RCC 7860 (cell line): ENCODE data around the gene CYP2D6.
"Not testable (repeated sequence)": the region's sequence is repeated elsewhere in the genome, so short reads cannot be mapped to it uniquely, and the experiment has no call there.

ENCODE experiments used
- DNase-seq: peaks from one replicate; pipeline ENCODE4 v3.0.0-alpha.2; 2015; ENCODE audit warnings: low spot score
- FAIRE-seq: peaks from 2 replicates; lab custom pipeline; 2012; peaks lifted over from hg19 to GRCh38; lab: Jason Lieb, UNC

Gene CYP2D6

GRCh38 chr22:42130639-42131431, at the start of gene CYP2D6:
CYP2D6 (minus strand) TSS chr22:42130810; CDS start chr22:42130791, 19 bp downstream.
- DNase-seq, FAIRE-seq: not testable (repeated sequence)

- FAIRE-seq (peak; percentile 83), DNase-seq (peak; percentile 49)
These were observed 49.0 kb upstream of the CYP2D6 start for GRCh38 chr22:42179616-42180015.

GRCh38 chr22:42178910-42179519, 48.4 kb upstream of the CYP2D6 start:
- FAIRE-seq, result no peak

GRCh38 chr22:42177891-42178336, 47.3 kb upstream of the CYP2D6 start:
- DNase-seq (peak; percentile 8), FAIRE-seq (no peak)

More at GRCh38 chr22:42178910-42179519, 48.4 kb upstream of the CYP2D6 start:
- DNase-seq, result no peak

GRCh38 chr22:42176255-42176915, 45.8 kb upstream of the CYP2D6 start:
- no peak for FAIRE-seq
- DNase-seq, result no peak

GRCh38 chr22:42174062-42174461, 43.5 kb upstream of the CYP2D6 start:
- FAIRE-seq (no peak), DNase-seq (no peak)

- no peak for DNase-seq
- no peak for FAIRE-seq
These were observed 42.7 kb upstream of the CYP2D6 start for GRCh38 chr22:42173183-42173926.

GRCh38 chr22:42172773-42173172, 42.2 kb upstream of the CYP2D6 start:
- no peak for DNase-seq
- FAIRE-seq, result no peak

GRCh38 chr22:42171946-42172719, 41.5 kb upstream of the CYP2D6 start:
- FAIRE-seq, result no peak
- no peak for DNase-seq

GRCh38 chr22:42171417-42171816, 40.8 kb upstream of the CYP2D6 start:
- DNase-seq (no peak), FAIRE-seq (no peak)

GRCh38 chr22:42170946-42171345, 40.3 kb upstream of the CYP2D6 start:
- FAIRE-seq (no peak), DNase-seq (no peak)

GRCh38 chr22:42169055-42169469, 38.5 kb upstream of the CYP2D6 start:
- peak; percentile 55 for DNase-seq
- FAIRE-seq, result no peak

GRCh38 chr22:42168476-42168875, 37.9 kb upstream of the CYP2D6 start:
- DNase-seq (no peak), FAIRE-seq (no peak)

GRCh38 chr22:42167066-42167465, 36.5 kb upstream of the CYP2D6 start:
- DNase-seq, result no peak
- no peak for FAIRE-seq

- no peak for DNase-seq
- FAIRE-seq, result no peak
These were observed 34.3 kb upstream of the CYP2D6 start for GRCh38 chr22:42164901-42165300.

GRCh38 chr22:42163515-42163914, 32.9 kb upstream of the CYP2D6 start:
- no peak for FAIRE-seq
- no peak for DNase-seq

GRCh38 chr22:42162728-42163489, 32.3 kb upstream of the CYP2D6 start:
- FAIRE-seq, result no peak
- DNase-seq, result no peak

GRCh38 chr22:42160830-42161696, 30.5 kb upstream of the CYP2D6 start:
- no peak for FAIRE-seq
- no peak for DNase-seq

- DNase-seq (no peak), FAIRE-seq (no peak)
These were observed 29.6 kb upstream of the CYP2D6 start for GRCh38 chr22:42160251-42160650.
